Body of pancreas (tissue), 4 donors: ENCODE results near the gene TNFAIP6. TPM values are rescaled to one million over a fixed set of nuclear protein-coding genes. Genes with fewer than 3 reads are reported as not detected.

ENCODE experiments used
- ATAC-seq: fragments of 150-250 bp; one replicate; pipeline ENCODE4 v1.9.1; 2016
- DNase-seq, 4 donors: peaks; one replicate each; pipeline ENCODE4 v3.0.0-alpha.2; 2019
- H3K27ac ChIP-seq, 4 donors: fragments of 200-600 bp; sonication (generic); 1 replicate in 3 of 4; 2 replicates in 1 of 4; pipeline versions ENCODE4 v1.5.1 to v1.6.1; 2016 to 2019; ENCODE audit warnings: mild to moderate bottlenecking in 1 of 4, mixed read lengths in 1 of 4, moderate library complexity in 1 of 4
- H3K27me3 ChIP-seq, 2 donors: fragments of 200-600 bp; sonication (generic); one replicate each; pipeline ENCODE4 v1.6.0; 2016; ENCODE audit warnings: mild to moderate bottlenecking in 1 of 2
- H3K36me3 ChIP-seq, 2 donors: fragments of 200-600 bp; sonication (generic); replicated peaks in 1 of 2; 2 replicates each; pipeline ENCODE4 v1.5.1; 2016; ENCODE audit warnings: low read depth in 2 of 2; ENCODE audit not compliant: insufficient read depth in 1 of 2
- H3K4me1 ChIP-seq: fragments of 200-600 bp; sonication (generic); one replicate; pipeline ENCODE4 v1.6.0; 2016
- H3K4me3 ChIP-seq, 2 donors: fragments of 200-600 bp; sonication (generic); 1 replicate in 1 of 2; 2 replicates in 1 of 2; pipeline ENCODE4 v1.5.1; 2016 to 2019
- H3K9me3 ChIP-seq, 3 donors: fragments of 200-600 bp; sonication (generic); 1 replicate in 2 of 3; 2 replicates in 1 of 3; pipeline ENCODE4 v1.5.1; 2016
- POLR2A ChIP-seq, 3 donors: fragments of 450-650 bp; IDR thresholded peaks; one replicate each; pipeline ENCODE4 v1.6.1; 2016; ENCODE audit warnings: antibody characterized with exemption in 3 of 3, mild to moderate bottlenecking in 2 of 3
- WGBS, 2 donors: methylation state at CpG; one replicate each; pipeline ENCODE4 v1.1.5; 2017; 5-methylcytosine and 5-hydroxymethylcytosine counted together
- intact Hi-C: fragments of 100-400 bp; cut with DNase I; formaldehyde crosslinking; loops from one replicate; pipeline ENCODE4 v1.15.1; 2023
- total RNA-seq, 2 donors: library from RNA; depleted of rRNA; stranded (reverse); fragments of >200 nt; gene quantifications; one replicate each; pipeline ENCODE4 v1.1.0, GENCODE V29; 2016
- TF ChIP-seq, protein P1 (sequence below), 7 experiments: fragments of 450-650 bp in 4 of 7; fragments of 200-600 bp in 3 of 7; sonication (generic) in 3 of 7; IDR thresholded peaks; one replicate each; pipeline ENCODE4 v1.5.1; 2016 to 2019; ENCODE audit warnings: antibody characterized with exemption in 7 of 7

The TNFAIP6 gene
- total RNA-seq, 2 donors from 2014 or later, result 5.3 TPM; not detected in 1

DNA sequence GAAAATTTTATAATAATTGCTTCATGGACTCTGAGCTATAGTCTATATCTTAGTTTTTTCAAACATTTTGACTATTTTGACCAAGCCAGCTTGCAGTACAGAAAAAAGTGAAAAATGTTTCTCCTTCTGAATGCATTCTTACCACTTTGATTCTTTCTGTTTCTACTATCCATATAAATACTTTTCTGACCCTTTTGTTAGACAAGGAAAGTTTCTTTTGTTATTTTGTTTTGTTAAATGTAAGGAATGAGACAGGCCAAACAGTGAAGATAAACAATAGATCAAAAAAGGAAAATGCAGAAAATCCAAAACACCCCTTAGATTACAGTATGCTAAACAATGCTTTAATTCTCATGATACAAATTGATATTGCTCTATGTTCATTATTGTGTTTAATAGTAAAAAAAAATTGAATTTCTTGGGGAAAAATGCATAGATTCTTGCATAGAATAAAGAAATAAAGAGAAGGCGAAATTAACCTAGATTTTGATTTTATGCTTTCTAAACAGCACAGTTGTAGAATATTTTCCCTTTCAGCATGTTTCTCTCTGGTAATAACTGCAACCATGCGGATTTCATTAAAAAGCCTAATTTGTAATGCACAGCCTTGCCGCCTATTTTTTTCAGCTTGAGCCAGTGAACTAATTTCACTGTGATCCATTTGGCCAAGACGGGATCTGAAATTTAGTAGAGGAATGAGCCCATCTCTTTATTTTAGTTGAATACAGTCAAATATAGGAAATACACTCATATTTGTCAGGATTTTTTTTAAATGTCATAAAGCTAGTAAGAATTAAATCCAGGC, 976 bp downstream of the TNFAIP6 start:
- WGBS, 2 donors, result 83 to 86% methylated on average over 4 of the region's 4 CpGs
- intact Hi-C loops, result no loop called here
- no peak overlapping the region for H3K4me3 ChIP-seq
- no peaks in the 10 kb centered on the region for H3K9me3 ChIP-seq
- DNase-seq (no peak), ATAC-seq (no peak)
- no peaks in the 10 kb centered on the region for H3K36me3 ChIP-seq
- no peak for TF ChIP-seq POLR2A (IDR thresholded peaks at IDR 0.05)
- TF ChIP-seq, protein P1, sequence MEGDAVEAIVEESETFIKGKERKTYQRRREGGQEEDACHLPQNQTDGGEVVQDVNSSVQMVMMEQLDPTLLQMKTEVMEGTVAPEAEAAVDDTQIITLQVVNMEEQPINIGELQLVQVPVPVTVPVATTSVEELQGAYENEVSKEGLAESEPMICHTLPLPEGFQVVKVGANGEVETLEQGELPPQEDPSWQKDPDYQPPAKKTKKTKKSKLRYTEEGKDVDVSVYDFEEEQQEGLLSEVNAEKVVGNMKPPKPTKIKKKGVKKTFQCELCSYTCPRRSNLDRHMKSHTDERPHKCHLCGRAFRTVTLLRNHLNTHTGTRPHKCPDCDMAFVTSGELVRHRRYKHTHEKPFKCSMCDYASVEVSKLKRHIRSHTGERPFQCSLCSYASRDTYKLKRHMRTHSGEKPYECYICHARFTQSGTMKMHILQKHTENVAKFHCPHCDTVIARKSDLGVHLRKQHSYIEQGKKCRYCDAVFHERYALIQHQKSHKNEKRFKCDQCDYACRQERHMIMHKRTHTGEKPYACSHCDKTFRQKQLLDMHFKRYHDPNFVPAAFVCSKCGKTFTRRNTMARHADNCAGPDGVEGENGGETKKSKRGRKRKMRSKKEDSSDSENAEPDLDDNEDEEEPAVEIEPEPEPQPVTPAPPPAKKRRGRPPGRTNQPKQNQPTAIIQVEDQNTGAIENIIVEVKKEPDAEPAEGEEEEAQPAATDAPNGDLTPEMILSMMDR (IDR thresholded peaks at IDR 0.05), result no peak
- no peaks in the 10 kb centered on the region for H3K27me3 ChIP-seq
- H3K27ac ChIP-seq, result no peak overlapping the region
- H3K4me1 ChIP-seq, result no peaks in the 10 kb centered on the region

DNA sequence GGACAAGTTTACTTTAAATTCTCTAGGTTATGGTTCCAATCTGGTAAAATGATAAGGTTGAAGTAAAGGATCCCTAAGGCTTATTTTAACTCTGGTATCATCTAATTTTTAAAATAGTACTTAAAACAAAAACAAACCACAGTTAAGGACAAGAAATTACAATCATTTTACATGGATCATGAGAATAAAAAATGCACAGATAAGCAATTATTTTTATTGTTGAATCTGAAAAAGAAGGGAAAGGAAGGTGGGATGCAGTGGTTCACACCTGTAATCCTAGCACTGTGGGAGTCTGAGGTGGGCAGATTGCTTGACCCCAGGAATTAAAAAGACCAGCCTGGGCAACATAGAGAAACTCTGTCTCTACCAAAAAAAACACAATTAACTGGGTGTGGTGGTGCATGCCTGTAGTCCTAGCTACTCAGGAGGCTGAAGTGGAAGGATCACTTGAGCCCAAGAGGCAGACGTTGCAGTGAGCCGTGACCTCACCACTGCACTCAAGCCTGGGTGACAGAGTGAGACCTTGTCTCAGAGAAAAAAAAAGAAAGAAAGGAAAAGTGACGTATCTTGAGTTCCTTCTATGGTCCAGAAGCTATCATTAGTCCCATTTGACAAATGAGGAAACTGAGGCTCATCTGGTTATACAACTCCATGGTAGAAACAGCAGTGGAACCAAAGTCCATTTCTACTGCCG, 2.5 kb downstream of the TNFAIP6 start:
- H3K9me3 ChIP-seq, result no peaks in the 10 kb centered on the region
- WGBS, 2 donors, result 85 to 95% methylated on average over 4 of the region's 4 CpGs
- intact Hi-C loops, result no loop called here
- no peak overlapping the region for H3K4me3 ChIP-seq
- no peaks in the 10 kb centered on the region for H3K27me3 ChIP-seq
- DNase-seq (no peak), ATAC-seq (no peak)
- no peaks in the 10 kb centered on the region for H3K4me1 ChIP-seq
- TF ChIP-seq, protein P1 (IDR thresholded peaks at IDR 0.05), result no peak
- no peak for TF ChIP-seq POLR2A (IDR thresholded peaks at IDR 0.05)
- H3K27ac ChIP-seq, result no peak overlapping the region
- no peaks in the 10 kb centered on the region for H3K36me3 ChIP-seq

DNA sequence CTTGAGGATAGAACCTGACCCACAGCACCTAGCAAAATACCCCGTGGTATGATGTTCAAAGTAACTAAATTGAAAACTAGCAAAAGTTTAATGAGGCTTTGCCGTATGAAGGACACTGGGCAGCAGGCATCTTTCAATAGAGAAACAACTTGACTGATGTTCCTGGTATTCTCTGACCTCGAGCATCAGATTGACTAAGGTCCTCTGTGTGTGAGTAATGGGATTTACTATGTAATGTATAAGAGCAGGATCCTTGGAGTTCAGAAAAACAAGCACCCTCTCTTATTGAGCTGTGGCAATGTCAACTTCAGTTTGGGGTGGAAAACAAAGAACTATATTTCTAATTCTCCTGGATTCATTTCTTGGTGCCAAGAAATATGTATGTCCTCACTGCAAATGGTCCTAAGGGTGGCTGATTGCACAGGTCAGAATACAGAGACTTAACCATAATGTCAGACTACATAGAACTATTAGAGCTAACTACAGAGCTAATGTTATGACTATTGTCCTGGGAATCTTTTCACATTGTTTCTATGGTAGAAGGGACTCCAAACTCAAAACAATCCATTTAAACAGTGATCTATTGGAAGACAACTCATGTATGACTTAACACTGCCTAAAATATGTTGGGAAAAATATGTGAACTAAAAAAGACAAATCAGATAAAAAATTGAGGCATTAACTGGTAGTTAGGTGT, 4.4 kb downstream of the TNFAIP6 start:
- intact Hi-C loops, result no loop called here
- TF ChIP-seq POLR2A (IDR thresholded peaks at IDR 0.05), result no peak
- TF ChIP-seq, protein P1 (IDR thresholded peaks at IDR 0.05), result no peak
- Histone ChIP-seq H3K27me3 (no peaks in the 10 kb centered on the region), H3K36me3 (no peaks in the 10 kb centered on the region), H3K4me1 (no peaks in the 10 kb centered on the region), H3K9me3 (no peaks in the 10 kb centered on the region), H3K27ac (no peak overlapping the region), H3K4me3 (no peak overlapping the region)
- no peak for ATAC-seq
- WGBS, 2 donors, result 60 to 65% methylated on average over 3 of the region's 3 CpGs
- DNase-seq, result no peak

DNA sequence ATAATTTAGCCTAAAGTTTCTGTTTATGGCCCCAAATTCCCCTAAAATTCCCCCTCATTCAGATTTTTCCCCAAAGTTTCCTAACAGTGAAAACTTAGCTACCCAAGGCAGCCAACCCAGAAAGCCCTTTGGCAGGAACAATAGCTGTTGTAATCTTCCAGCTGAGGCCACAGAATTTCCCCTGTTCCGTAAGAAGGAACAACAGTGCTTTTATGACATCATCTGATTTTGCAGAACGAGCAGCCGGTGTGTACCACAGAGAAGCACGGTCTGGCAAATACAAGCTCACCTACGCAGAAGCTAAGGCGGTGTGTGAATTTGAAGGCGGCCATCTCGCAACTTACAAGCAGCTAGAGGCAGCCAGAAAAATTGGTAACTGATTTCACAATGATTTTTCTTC, 6.3 kb downstream of the TNFAIP6 start:
- H3K4me1 ChIP-seq, result no peaks in the 10 kb centered on the region
- no peak overlapping the region for H3K27ac ChIP-seq
- intact Hi-C loops, result no loop called here
- TF ChIP-seq, protein P1 (IDR thresholded peaks at IDR 0.05), result no peak
- no peak for TF ChIP-seq POLR2A (IDR thresholded peaks at IDR 0.05)
- H3K27me3 ChIP-seq, result no peaks in the 10 kb centered on the region
- ATAC-seq (no peak), DNase-seq (peak in 2 of 4 donors; percentile 6 to 15)
- no peak overlapping the region for H3K4me3 ChIP-seq
- H3K36me3 ChIP-seq, result no peaks in the 10 kb centered on the region
- H3K9me3 ChIP-seq, result peaks cover 0 to under 1% (median 0%) of the 10 kb centered on the region in 3 donors
- WGBS, 2 donors, result 61 to 78% methylated on average over 8 of the region's 8 CpGs
